GM21619 (cell line): ENCODE results near the gene TENT5A.
A peak's percentile ranks its signal among the peaks of the same experiment; 100 is the strongest.
"Not testable (repeated sequence)": the region's sequence is repeated elsewhere in the genome, so short reads cannot be mapped to it uniquely, and the experiment has no call there.

Experiments used
- ATAC-seq: cut with Tn5 transposase; IDR thresholded peaks from one replicate; pipeline ENCODE4 v1.9.1; 2021; ENCODE audit not compliant: unreplicated experiment

The TENT5A gene

DNA sequence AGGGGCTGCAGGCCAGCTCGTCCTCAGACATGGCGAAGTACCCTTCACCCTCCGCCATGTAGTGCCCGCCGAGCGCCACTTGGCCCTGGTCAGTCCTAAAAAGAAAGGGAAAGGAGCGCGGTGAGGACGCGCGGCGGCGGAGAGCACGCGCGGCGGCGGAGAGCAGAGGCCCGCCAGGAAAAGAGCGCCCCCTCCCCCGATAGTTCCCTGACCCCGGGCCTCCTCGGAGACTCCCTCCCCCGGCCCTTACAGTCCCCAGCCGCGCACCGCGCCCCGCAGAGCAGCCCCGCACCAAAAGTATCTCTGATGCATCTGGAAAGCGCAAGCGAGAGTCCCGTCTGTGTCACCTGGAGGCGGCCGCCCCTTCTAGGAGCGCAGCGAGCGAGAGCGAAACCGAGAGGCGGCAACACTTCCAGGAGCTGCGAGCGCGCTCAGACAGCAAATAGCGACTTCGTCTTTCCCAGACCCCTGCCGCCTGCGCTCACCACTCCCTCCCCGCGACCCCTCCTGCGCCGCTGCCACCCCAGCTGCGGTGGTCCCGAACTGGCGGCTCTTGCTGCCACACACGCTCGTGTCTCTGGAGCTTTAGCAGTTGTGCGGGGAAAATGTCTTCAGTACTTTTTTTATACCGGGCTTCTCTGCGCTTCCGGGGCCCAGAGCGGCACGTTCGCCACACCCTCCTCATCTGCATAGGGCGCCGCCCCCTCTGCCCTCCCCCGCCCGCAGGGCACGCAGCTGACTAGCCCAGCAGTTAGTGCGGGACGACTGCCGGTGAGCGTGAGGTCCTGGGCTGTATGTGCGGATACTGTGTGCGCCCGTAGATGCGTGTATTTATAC lies at the start of gene TENT5A:
TENT5A (minus strand) TSS at position 598 of the 837 bp plus-strand sequence; CDS start at position 58, 540 bp downstream.
- peak; percentile 69 for ATAC-seq

- no peak for ATAC-seq
Measured at GRCh38 chr6:81801489-81801888, 49.0 kb upstream of the TENT5A start.

DNA sequence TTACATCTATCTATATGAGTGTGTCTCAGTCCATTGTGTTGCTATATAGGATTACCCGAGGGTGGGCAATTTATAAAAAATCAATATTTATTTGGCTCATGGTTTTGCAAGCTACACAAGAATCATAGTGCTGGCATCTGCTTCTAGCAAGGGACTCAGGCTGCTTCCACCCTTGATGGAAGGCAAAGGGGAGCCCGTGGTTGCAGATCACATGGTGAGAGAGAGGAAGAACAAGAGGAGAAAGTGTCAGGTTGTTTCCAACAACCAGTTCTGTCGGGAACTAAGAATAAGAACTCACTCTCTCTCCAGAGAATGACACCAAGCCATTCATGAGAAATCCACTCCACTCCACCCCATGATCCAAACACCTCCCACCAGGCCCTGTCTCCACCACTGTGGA lies 48.2 kb upstream of the TENT5A start:
- ATAC-seq, result no peak

DNA sequence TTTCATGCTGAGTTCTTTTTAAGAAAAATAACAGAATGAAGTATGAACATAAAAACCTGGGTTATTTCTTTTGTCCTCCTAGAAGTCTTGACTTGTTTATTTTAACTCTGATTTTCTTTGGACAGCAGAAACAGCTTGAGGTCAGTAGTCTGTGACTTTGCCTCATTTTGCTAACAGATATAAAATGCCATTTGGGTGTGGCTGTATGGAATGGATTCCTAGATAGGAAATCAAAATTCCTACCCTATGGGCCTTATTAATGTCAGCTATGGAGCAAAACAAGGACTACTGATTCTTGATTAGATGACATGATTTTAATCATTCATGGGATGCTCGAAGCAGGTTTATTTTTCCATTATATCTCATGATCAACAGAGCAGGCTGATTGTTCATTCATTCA lies 46.8 kb upstream of the TENT5A start:
- ATAC-seq, result no peak

DNA sequence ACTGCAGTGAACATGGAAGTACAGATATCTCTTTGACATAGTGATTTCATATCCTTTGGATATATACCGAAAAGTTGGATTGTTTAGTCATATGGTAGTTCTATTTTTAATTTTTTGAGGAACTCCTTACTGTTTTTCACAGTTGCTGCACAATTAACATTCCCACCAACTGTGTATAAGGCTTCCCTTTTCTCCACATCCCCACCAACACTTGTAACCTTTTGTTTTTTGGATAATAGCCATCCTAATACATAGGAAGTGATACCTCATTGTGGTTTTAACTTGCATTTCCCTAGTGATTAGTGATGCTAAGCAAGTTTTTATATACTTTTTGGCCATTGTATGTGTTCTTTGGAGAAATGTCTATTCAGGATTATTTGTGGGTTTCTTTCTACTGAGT lies 45.1 kb upstream of the TENT5A start:
- no peak for ATAC-seq

GRCh38 chr6:81795890-81796289 lies 43.4 kb upstream of the TENT5A start:
- ATAC-seq, result no peak

DNA sequence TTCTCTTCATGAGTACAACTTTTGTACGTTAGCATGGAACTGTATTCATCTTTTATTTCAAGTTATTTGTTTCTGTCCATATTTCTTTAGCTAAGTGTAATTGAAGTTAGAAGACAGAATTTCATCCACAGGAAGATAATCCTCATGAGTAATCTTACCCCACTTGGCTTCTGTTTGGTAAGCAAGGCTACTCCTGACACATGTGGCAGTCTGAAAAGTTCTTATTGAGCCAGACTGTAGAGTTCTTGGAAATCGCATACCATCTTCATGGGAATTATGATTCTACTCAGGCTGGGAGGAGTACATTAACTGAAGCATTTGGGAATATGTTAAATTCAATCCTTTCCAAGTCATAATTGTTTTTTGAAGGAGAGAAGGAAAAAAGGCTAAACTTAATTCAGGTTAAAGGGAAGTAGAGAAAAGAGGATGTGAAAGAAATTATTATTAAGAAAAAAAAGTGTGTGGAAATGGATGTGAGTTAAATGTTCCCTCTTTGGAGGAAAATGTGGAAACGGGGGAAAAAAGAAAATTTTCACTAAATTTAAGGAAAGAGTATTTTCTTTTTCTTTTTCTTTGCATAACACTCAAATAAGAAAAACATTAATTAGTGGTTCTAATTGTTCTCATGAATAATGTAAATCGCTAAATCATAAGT lies 41.5 kb upstream of the TENT5A start:
- no peak for ATAC-seq

GRCh38 chr6:81792826-81793225 lies 40.3 kb upstream of the TENT5A start:
- ATAC-seq, result no peak

- ATAC-seq, result no peak
Measured at GRCh38 chr6:81791756-81792155, 39.3 kb upstream of the TENT5A start.

DNA sequence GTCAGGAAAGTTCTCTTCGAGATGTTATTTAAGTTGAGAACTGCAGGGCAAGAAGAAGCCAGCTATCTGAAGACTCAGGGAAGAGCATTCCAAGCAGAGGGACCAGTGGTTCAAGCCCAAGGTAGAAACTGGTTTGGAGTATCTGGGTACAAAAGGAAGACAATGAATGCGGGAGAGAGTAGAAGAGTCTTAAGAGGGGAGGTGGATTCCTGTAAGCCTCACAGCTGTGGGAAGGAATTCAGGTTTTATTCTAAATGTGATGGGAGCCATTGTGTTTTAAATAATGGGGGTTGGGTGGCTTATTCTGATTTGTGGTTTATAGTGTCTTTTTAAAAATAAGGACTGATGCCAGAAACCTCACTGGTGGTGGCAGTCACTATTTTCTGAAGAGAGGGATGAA lies 37.6 kb upstream of the TENT5A start:
- no peak for ATAC-seq

- no peak for ATAC-seq
Measured at GRCh38 chr6:81789291-81789690, 36.8 kb upstream of the TENT5A start.

GRCh38 chr6:81788748-81789147 lies 36.3 kb upstream of the TENT5A start:
- ATAC-seq, result no peak

GRCh38 chr6:81787313-81788068 lies 35.0 kb upstream of the TENT5A start:
- no peak for ATAC-seq

DNA sequence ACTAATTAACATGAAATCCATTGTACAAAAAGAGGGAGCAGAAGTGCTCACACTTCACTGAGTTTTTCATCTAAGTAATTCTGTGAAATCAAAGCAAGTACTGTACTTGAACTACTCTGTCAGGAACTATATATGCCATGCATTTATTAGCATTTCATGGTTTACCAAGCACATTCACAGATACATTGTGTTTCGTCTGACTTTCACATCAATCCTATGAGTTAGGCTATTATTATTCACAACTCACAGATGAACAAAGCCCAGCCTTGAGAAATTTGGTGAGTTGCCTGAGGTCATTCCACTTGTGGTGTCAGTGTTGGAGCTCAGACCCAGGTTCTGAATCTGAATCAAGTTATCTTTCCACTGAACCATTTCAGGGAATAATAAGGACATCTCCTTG lies 33.7 kb upstream of the TENT5A start:
- no peak for ATAC-seq

DNA sequence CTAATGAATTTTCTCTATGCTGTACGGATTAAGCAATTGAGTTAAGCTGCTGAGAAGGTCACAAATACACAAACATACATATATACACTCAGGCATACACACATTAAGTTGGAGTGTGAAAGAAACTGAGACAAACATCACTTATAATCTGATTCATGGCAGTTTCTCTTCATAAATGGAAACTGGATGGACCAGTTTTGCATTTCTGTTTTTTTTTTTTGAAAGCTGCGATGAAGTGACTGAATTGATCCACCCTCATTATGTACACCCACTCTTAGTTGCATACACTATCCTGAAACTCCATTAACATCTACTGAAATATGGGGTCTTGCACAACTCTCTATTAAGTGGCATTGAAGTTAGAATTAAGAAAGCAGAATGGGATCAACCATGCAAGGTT lies 32.9 kb upstream of the TENT5A start:
- no peak for ATAC-seq

DNA sequence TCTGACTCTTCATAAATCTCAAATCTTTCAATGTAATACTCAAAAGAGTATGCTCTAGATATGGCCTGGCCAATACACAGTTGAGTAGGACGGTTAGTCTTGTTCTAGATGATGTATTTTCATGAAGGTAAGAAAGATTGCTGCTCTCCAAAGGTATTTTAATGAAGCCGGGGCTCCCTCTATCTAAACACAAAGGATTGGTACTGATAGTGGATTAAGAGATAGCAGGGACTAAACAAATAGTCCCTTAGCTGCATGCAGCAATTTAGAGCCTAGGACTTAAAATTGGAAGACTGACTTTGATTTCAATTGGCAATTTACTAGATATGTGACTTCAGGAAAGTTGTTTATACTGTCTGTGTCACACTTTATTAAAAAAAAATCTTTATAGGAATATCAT lies 31.4 kb upstream of the TENT5A start:
- ATAC-seq, result no peak

GRCh38 chr6:81781624-81782023 lies 29.1 kb upstream of the TENT5A start:
- no peak for ATAC-seq

DNA sequence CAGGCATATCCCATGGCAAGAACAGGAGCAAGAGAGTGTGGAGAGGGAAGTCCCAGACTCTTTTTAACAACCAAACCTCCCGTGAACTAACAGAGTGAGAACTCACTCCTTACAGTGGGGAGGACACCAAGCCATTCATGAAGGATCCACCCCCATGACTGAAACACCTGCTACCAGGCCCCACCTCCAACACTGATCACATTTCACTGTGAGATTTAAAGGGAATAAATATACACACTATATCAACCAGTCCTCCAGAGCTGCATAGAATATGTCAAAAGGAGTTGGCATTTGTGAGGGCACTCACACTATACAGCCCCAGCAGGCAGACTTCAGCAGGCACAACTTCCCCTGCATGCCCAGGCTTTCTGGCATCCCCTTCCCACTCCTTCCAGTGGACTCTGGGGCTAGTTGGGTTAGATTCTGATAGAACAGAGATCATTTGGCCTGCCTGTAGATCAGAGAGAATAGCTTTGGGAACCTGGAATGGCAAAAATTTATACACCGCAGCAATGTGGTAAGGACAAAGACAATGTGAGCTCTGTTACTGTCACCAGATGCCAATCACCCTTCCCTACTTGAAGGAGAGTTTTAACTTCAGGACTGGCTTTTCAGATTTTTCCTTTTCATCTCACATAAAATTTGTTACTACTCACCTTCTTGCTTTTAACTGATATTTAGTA lies 25.2 kb upstream of the TENT5A start:
- no peak for ATAC-seq

DNA sequence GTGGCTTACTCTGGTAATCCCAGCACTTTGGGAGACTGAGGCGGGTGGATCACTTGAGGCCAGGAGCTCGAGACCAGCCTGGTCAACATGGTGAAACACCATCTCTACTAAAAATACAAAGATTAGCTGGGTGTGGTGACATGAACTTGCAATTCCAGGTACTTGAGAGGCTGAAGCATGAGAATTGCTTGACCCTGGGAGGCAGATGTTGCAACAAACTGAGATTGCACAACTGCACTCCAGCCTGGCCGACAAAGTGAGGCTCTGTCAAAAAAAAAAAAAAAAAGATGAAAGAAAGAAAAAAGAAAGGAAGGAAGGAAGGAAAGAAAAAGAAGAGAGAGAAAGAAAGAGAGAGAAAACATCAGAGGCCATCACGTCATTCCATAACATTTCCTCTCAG lies 23.7 kb upstream of the TENT5A start:
- ATAC-seq, result not testable (repeated sequence)

DNA sequence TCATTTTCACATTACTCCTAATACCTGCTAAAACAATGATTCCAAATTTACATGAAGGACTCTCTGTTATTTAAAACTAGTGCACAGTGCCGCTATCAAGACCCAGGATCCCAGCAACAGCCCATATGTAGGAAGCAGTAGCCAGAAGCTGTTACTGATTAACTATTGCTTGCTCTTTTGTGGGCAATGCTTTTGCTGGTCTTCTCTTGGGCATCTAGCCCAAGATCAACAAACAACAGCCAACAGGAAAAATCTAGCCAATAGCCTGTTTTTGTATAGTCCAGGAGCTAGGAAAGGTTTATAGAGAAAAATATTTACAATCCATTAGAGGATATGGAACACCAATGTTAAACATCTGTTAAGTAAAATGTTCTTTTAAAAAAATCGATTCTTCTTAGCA lies 22.1 kb upstream of the TENT5A start:
- no peak for ATAC-seq

- no peak for ATAC-seq
Measured at GRCh38 chr6:81773887-81774286, 21.4 kb upstream of the TENT5A start.
